Measurements from ENCODE around the gene OSTF1. TPM values are rescaled to one million over a fixed set of nuclear protein-coding genes. Genes with fewer than 3 reads are reported as not detected.

The OSTF1 gene
- total RNA-seq, 1 donor from 2014 or later = 38.4 TPM

DNA sequence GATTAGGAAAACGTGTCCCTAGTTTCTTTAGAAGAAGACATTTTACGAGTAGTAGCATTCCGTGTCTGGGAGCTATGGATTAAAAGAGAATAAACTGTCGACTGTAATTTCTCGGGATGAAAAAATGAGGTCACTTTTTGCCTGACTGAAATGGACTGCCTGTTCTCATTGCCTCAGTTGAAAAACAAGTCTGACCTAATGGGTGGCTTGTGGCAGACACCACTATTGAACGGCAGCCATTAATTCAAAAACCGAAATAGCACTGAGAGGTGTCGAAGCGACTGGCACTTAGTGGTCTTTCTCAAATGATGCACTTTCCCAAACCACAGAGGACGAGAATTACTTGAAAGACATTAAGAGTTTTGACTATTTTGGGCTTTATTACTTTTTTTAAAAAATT lies 35.4 kb downstream of the OSTF1 start:
- Mint-ChIP-seq H3K4me1 (ENCODE audit: low read depth, unreplicated experiment) (no peaks in the 10 kb centered on the region), H3K36me3 (ENCODE audit: unreplicated experiment) (peaks cover under 1% of the 10 kb centered on the region), H3K9me3 (ENCODE audit: unreplicated experiment) (no peaks in the 10 kb centered on the region), H3K4me3 (ENCODE audit: unreplicated experiment) (no peak overlapping the region), H3K27ac (ENCODE audit: unreplicated experiment) (no peak overlapping the region), H3K27me3 (ENCODE audit: unreplicated experiment) (no peaks in the 10 kb centered on the region)
- TF ChIP-seq, protein P1, sequence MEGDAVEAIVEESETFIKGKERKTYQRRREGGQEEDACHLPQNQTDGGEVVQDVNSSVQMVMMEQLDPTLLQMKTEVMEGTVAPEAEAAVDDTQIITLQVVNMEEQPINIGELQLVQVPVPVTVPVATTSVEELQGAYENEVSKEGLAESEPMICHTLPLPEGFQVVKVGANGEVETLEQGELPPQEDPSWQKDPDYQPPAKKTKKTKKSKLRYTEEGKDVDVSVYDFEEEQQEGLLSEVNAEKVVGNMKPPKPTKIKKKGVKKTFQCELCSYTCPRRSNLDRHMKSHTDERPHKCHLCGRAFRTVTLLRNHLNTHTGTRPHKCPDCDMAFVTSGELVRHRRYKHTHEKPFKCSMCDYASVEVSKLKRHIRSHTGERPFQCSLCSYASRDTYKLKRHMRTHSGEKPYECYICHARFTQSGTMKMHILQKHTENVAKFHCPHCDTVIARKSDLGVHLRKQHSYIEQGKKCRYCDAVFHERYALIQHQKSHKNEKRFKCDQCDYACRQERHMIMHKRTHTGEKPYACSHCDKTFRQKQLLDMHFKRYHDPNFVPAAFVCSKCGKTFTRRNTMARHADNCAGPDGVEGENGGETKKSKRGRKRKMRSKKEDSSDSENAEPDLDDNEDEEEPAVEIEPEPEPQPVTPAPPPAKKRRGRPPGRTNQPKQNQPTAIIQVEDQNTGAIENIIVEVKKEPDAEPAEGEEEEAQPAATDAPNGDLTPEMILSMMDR (IDR thresholded peaks at IDR 0.05; ENCODE audit: partially characterized antibody, unreplicated experiment) = no peak
- no peak for DNase-seq

DNA sequence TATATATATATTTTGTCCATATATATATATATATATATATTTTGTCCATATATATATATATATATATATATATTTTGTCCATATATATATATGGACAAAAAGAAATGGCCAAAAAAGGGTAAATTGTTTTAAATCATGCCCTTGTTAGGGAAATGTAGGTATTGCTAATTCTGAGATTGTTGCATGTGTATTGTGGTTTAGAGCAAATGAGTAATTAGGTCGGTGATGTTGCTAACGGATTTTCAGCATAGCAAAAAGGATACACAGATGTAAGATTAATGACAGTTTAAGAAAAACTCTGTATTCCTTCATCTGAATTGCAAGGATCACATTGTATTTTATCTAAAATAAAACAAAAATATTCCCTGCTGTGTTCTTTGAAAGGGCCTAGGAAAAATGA lies 40.2 kb downstream of the OSTF1 start:
- no peak overlapping the region for H3K27ac Mint-ChIP-seq (ENCODE audit: unreplicated experiment)
- no peak for DNase-seq
- no peaks in the 10 kb centered on the region for H3K36me3 Mint-ChIP-seq (ENCODE audit: unreplicated experiment)
- no peak overlapping the region for H3K4me3 Mint-ChIP-seq (ENCODE audit: unreplicated experiment)
- H3K4me1 Mint-ChIP-seq (ENCODE audit: low read depth, unreplicated experiment) = peaks cover 8% of the 10 kb centered on the region
- H3K27me3 Mint-ChIP-seq (ENCODE audit: unreplicated experiment) = no peaks in the 10 kb centered on the region
- TF ChIP-seq, protein P1 (IDR thresholded peaks at IDR 0.05; ENCODE audit: partially characterized antibody, unreplicated experiment) = no peak
- H3K9me3 Mint-ChIP-seq (ENCODE audit: unreplicated experiment) = no peaks in the 10 kb centered on the region

DNA sequence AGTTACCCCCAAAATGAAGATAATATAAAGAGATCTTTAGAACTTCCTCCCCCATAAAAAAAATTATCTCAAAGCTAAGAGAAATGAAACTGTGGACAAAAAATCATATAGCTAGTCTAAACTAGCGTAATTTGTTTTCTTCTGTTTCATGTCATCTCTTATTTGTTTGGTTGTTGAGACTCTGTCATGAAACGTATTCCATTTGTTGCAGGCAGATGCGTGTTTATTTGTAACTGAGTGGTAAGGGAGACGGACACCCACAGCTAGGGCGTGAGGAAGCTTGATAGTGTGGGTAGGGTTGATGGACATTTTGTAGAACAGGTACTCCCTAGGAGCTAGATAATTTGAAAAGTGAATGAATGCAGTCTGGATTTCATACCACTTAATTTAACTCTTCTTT lies 41.9 kb downstream of the OSTF1 start:
- no peaks in the 10 kb centered on the region for H3K27me3 Mint-ChIP-seq (ENCODE audit: unreplicated experiment)
- H3K4me1 Mint-ChIP-seq (ENCODE audit: low read depth, unreplicated experiment) = peaks cover 8% of the 10 kb centered on the region
- TF ChIP-seq, protein P1 (IDR thresholded peaks at IDR 0.05; ENCODE audit: partially characterized antibody, unreplicated experiment) = no peak
- no peaks in the 10 kb centered on the region for H3K9me3 Mint-ChIP-seq (ENCODE audit: unreplicated experiment)
- no peak for DNase-seq
- no peak overlapping the region for H3K4me3 Mint-ChIP-seq (ENCODE audit: unreplicated experiment)
- no peaks in the 10 kb centered on the region for H3K36me3 Mint-ChIP-seq (ENCODE audit: unreplicated experiment)
- H3K27ac Mint-ChIP-seq (ENCODE audit: unreplicated experiment) = no peak overlapping the region

DNA sequence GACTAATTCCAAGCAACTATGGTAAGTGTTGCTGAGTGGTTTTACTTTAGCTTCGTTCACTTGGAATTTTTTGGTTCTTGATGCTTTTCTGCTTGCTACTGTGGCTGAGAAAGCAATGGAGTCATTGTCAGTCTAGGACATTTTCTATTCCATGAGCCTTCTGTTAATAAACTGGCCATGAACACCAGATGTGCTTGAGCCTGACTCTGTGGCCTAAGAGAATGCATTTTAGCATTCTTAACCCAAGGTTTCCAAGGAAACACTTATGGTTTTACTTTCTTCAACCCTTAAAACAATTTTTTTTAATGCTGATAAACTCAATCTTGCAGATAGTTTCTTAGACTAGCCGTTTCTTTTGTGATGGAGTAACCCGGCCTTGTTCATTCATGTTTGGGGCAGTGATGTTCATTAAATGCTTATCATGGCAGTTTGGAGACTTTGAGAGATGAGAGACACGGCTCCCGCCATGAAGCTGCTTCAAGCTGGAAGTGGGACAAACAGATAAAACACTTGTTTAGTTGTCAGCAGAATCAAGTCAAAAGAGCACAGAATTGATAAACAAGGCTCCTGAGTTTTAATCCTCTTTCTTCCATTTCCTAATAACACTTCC lies 42.4 kb downstream of the OSTF1 start:
- Mint-ChIP-seq H3K4me3 (ENCODE audit: unreplicated experiment) (no peak overlapping the region), H3K27ac (ENCODE audit: unreplicated experiment) (no peak overlapping the region), H3K27me3 (ENCODE audit: unreplicated experiment) (no peaks in the 10 kb centered on the region), H3K36me3 (ENCODE audit: unreplicated experiment) (no peaks in the 10 kb centered on the region), H3K9me3 (ENCODE audit: unreplicated experiment) (no peaks in the 10 kb centered on the region), H3K4me1 (ENCODE audit: low read depth, unreplicated experiment) (peaks cover 8% of the 10 kb centered on the region)
- TF ChIP-seq, protein P1 (IDR thresholded peaks at IDR 0.05; ENCODE audit: partially characterized antibody, unreplicated experiment) = no peak
- DNase-seq = no peak

DNA sequence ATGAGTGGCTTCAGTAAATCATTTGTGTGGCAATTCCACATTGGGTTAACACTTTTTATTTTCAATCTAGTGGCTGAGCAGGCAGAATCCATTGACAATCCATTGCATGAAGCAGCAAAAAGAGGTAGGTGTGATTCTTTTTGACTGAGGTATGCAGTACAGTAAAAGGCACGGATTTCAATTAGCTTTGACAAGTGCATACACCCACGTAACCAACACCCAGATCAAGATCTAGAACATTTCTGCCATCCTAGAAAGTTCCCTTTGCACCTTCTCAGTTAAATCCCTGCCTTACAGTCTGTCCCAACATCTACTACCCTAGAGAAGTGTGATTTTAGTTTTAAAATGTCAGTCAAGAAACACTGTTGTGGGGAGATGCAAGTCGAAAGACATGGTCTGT lies 43.4 kb downstream of the OSTF1 start:
- Mint-ChIP-seq H3K36me3 (ENCODE audit: unreplicated experiment) (no peaks in the 10 kb centered on the region), H3K27ac (ENCODE audit: unreplicated experiment) (no peak overlapping the region), H3K27me3 (ENCODE audit: unreplicated experiment) (no peaks in the 10 kb centered on the region), H3K9me3 (ENCODE audit: unreplicated experiment) (no peaks in the 10 kb centered on the region), H3K4me3 (ENCODE audit: unreplicated experiment) (no peak overlapping the region), H3K4me1 (ENCODE audit: low read depth, unreplicated experiment) (peaks cover 8% of the 10 kb centered on the region)
- no peak for DNase-seq
- TF ChIP-seq, protein P1 (IDR thresholded peaks at IDR 0.05; ENCODE audit: partially characterized antibody, unreplicated experiment) = no peak
